SIG-M5 (cell line): ENCODE data around the gene ACAP3.

Experiments used
- DNase-seq: peaks from one replicate; lab custom pipeline; 2025; lab: John Stamatoyannopoulos, UW

Gene ACAP3

DNA sequence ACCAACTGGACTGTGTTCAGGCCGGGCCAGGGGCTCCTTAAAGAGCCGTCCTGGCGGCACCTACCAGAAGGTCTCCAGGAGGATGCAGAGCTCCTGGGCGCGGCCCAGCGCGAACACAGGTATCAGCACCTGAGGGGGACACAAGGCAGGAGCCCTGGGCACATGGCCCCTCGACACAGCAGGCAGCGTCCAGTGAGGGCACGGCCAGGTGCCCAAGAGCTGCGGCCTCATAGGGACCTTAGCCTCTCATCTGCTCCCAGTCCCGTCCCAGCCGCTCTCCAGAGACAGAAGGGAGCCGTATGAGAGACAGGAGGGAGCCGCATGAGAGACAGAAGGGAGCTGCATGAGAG, 6.5 kb upstream of the ACAP3 start:
- no peak for DNase-seq

DNA sequence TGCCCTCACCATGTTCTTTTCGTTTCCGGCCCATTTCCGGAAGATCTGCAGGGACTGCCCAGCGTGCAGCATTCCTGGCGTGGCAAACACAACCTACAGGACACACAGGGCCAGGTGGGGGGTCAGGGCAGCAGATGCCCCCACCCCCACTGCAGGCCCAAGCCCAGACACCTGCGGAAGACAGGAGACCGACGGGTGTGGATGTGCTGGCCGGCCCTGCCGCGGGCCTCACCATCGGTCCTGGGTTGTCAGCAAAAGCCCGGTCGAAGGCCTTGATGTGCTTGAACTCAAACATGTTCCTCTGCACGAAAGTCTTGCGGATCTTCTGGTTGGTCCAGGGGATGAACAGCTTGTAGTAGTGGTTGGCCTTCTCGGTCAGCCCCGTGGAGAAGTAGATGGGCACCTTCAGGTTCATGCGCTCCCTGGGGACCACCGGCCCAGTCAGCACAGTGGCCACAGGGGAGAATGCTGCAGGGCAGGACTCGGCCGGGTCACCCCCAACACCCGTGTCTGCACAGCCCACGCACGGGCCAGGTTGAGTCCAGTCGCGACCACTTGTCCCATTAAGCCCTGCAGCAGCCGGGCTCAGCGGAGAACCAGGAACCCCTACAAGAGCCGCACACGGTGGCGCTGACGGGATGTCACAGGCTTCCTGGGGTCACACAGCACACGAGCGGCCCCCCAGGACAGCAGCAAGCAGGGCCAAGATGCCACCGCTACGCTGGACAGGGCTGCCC, 5.9 kb upstream of the ACAP3 start:
- DNase-seq = no peak

DNA sequence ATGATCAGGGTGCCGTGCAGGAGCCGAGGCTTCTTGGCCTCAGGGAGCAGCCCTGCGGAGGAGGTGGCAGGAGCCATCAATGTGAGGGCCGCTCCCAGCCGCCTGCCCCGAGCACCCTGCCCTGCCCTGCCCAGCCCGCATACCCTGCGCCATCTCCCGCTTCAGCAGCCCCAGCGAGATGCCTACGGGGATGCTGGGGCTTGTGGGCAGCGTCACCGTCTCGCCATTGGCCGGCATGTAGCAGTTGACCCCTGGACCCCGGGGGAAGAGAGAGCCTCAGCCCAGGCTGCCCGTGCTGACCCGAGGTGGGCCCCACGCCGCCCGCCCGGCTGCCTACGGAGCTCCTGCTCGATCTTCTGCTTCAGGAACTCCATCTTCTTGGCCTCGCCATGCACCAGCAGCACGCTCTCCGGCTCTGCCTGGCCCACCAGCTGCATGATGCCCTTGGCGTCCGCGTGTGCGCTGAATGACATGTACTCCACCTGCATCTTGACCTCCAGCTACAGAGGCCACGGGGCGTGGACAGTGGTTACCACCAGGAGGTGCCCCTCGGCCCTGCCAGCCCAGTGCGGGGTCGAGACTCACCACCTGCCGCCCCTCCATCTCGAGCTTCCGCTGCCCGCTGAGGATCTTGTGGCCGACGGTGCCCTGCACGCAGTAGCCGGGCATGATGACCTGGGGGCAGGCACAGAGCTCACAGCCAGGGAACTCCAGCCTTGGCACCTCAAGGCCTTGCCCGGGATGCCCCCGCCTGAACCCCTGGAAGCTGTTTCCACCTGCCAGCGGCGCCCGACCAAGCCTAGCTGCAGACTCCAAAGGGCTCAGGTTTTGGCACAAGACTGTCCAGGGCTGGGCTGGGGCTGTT, 5.0 kb upstream of the ACAP3 start:
- no peak for DNase-seq

- DNase-seq = no peak
These were observed 3.7 kb upstream of the ACAP3 start for GRCh38 chr1:1311107-1312104.

- DNase-seq = no peak
These were observed 2.8 kb upstream of the ACAP3 start for GRCh38 chr1:1310476-1311053.

DNA sequence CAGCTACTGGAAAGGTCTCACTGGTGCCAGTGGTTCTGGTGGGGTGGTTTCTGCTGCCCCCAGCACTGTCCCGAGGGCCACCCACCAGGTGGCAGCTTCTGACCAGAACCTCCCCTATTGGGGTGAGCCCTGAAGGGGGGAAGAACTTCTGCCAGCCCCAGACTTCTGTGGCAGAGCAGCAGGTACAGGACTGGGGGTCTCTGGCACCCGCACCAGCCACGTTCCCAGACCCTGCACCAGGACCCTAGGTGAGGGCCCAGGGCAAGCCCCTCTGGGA, 2.3 kb upstream of the ACAP3 start:
- no peak for DNase-seq

DNA sequence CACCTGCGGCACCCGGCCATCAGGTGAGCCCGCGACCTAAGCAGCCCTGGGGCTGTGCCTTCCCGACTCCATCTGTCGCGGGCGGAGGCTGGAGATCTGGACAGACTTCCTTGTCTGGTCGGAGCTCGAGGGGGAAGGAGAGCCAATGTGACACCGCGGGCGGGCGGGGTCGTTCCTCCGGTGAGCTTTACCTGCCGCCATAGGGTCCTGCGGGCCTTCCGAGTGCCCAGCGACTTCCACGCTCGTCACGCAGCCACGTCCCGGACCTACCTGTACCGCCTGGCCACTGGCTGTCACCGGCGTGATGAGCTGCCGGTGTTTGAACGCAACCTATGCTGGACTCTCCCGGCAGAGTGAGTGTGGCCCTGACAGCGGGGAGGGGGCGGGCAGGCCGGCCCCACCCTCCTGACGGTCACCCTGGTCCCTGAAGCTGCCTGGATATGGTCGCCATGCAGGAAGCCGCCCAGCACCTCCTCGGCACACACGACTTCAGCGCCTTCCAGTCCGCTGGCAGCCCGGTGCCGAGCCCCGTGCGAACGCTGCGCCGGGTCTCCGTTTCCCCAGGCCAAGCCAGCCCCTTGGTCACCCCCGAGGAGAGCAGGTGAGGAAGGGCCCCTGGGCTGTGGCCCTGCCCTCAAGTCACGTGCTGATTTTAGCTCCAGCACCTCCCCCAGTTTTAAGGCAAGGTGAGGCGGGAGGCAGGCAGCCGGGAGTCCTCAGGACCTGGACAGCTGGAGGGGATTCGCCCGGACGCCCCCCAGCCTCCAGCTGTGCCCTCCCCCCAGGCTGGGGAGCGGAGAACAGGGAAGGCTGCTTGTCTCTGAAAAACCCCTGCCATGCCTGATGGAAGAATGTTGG, 1.8 kb upstream of the ACAP3 start:
- no peak for DNase-seq

GRCh38 chr1:1308756-1309250, 1.1 kb upstream of the ACAP3 start:
- DNase-seq = no peak

DNA sequence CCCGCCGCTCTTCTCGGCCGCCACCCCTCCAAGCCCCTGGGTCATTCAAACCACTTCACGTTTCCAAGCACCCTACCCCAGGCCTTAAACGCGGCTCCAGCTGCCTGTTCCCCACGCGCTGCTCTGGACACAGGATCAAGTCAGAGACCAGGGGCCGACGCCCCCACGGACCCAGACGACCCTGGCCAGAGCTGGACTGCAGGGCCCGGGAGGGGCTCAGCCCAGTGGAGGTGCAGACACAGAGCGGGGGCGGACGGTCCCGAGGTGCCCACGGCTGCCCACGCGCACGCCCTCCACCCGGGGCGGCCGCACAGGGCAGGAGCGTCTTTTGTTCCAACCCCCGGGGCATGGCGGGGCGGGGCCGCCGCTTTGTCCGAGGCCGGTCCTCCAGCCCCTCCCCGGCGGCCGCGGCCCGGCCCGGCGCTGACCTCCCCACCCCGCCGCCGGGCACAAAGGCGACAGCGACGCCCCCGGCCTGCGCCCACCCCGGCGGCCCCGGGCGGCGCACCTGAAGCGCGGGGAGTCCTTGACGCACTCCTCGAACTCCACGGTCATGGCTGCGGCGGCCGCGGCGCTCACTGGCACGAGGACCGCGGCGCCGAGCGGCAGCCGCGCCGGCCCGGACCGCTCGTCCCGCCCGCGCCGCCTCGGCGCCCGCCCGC, 338 bp downstream of the ACAP3 start:
- no peak for DNase-seq

- no peak for DNase-seq
These were observed 969 bp downstream of the ACAP3 start for GRCh38 chr1:1306661-1307260.

DNA sequence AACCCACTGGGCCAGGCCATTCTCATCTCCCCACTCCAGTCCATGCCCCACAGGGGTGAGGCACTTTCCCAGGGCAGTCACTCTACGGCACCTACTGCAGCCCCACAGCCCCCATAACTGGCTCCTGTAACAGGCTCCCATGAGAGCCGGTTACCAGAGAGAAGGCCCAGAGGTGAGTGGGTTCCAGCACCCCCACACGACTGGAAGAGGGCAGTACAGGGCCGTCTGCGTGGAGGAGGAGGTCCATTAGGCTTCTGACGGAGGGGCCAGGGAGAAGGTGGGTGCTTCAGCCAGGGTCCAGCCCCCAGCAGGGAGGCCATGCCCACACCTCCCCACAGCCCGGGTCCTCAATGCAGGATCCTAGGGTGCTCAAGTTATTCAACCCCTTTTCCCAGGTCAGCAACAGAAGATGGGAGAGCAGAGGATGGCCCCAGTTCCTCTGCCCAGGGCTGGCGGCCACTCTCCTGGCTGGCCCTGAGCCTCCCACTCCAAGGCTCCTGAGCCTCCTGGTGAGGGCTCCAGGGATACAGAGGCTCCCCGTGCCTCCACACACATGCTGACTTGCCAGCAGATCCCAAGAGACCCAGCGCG, 1.6 kb downstream of the ACAP3 start:
- DNase-seq = no peak

GRCh38 chr1:1305300-1306069, 2.2 kb downstream of the ACAP3 start:
- no peak for DNase-seq

DNA sequence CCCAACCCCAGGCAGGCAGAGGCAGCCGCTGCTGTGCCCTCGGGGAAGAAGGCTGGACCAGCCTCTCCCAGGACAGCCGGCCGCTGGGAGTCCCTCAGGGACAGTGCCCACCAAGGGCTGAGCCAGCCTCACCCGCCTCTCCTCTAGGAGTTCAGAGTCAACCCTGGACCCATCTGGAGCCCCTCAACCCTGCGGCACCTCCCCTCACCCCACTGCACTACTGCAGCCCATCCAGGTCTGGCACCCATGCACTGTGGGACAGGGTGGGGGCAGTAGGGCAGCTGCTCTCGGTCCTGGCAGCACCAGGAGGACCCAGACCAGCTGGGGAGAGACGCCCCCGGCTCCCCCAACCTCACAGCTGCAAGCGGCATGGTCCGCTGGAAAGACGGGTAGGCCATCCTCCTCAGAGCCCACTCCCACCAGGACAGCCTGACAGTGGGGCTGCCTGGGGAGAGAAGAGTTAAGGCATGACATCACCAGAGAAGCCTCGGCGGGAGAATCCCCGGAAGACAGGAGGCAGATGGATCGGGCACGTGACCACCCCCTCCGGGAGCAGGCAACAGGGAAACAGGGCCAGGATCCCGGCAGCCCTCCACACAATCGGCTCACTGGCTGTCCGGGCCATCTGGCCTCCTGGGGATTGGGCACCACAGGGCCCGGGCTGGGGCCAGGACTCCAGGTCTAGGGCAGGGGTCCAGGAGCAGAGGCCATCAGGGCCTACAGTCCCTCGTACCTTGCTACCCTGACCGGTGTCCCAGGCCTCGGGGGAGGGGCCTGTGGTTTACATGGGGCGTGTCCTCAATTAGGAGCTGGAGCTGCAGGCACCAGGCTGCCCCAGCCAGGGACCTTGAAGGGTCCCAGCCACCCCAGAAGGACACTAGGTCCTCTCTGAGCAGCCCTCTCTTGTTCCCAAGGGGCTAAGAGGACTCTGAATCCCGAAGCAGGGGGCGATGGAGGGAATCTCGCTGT, 3.1 kb downstream of the ACAP3 start:
- DNase-seq = no peak

DNA sequence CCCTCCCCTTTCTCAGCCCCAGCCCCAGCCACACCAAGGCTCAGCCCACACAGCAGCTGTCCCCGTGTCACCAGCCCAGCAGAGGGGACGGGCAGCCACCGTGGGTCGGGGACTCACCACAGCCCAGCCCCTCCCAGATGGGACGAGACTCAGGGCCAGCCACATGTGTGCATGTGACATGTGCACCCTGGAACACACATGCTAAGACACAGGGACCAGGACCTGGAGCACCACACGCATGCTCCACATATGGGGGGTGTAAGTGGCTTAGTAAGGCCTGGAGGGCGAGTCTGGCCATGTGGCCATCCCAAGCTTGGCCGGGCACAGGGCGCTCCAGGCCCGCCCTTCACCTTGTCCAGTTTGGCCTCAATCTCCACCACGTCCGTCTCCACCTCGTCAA, 4.0 kb downstream of the ACAP3 start:
- no peak for DNase-seq

- no peak for DNase-seq
These were observed 4.7 kb downstream of the ACAP3 start for GRCh38 chr1:1302951-1303509.

DNA sequence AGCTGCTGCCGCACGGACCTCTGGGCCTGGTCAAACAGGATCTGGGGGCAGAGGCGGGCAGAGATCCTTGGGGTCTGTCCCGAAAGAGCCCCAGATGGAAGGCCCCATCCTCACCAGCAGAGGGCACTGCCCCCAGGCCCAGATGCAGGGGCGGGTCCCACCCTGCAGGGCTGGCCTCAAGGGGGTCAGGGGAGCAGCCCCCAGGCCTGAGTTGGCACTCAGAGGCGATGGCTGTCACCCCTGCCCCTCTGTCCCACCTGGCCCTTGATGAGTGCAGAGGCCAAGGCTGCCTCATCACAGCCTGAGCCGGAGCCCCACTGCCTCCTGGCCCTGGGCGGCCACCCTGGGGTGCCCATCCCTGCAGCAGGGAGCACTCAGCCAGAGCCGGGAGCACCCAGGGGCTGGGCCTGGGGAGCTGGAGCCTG, 5.7 kb downstream of the ACAP3 start:
- no peak for DNase-seq

DNA sequence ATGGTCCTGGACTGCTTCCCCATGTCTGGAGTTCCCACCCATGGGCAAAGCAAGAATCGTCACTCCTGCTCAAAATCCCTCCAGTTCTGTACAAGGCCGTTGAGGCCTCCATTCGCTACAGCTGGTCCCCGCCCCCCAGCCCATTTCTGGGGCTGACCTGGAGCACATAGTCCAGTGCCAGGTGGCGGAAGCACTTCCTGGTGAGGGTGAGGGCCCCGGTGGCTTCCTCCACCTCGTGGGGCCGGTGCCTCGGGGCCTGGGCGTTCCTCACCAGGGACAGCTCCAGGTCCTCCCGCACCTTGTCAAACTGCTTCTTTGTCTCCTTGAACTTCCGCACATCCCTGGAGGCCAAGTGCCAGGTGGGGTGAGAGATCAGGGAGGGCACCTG, 7.4 kb downstream of the ACAP3 start:
- no peak for DNase-seq
